ENCODE data around the gene ZKSCAN7.

ZKSCAN7 gene

GRCh38 chr3:44554626-44555592, at the start of gene ZKSCAN7:
ZKSCAN7 (plus strand) TSS chr3:44555193; CDS start chr3:44557048, 1,855 bp downstream.
- TF ChIP-seq SNAI2 (CRISPR knock-in tag; IDR thresholded peaks at IDR 0.05) (peak; percentile 89; the same call in 1 of the 2 replicates), ZNF565 (CRISPR knock-in tag; conservative IDR thresholded peaks at IDR 0.05; ENCODE audit: low read depth) (no peak), ISL1 (CRISPR knock-in tag; IDR thresholded peaks at IDR 0.05) (peak; percentile 18; the same call in 1 of the 2 replicates), PATZ1 (CRISPR knock-in tag; IDR thresholded peaks at IDR 0.05; ENCODE audit: borderline replicate concordance) (no peak), ZFP3 (CRISPR knock-in tag; IDR thresholded peaks at IDR 0.05) (peak; percentile 81), CREB5 (CRISPR knock-in tag; IDR thresholded peaks at IDR 0.05; ENCODE audit: low read depth) (no peak), CSDC2 (CRISPR knock-in tag; IDR thresholded peaks at IDR 0.05) (peak; percentile 97), GLIS3 (CRISPR knock-in tag; IDR thresholded peaks at IDR 0.05) (peak; percentile 71; the same call in 1 of the 2 replicates), ZNF8 (CRISPR knock-in tag; IDR thresholded peaks at IDR 0.05) (no peak), ZNF70 (CRISPR knock-in tag; IDR thresholded peaks at IDR 0.05) (no peak), ZC3H10 (CRISPR knock-in tag; IDR thresholded peaks at IDR 0.05) (no peak), OSR1 (CRISPR knock-in tag; IDR thresholded peaks at IDR 0.05) (peak; percentile 69; the same call in 1 of the 2 replicates), ARNTL (CRISPR knock-in tag; IDR thresholded peaks at IDR 0.05; ENCODE audit: borderline replicate concordance, low read depth) (no peak), ESRRG (CRISPR knock-in tag; IDR thresholded peaks at IDR 0.05) (no peak), TSHZ2 (CRISPR knock-in tag; IDR thresholded peaks at IDR 0.05) (peak; percentile 86), TCF4 (CRISPR knock-in tag; IDR thresholded peaks at IDR 0.05; ENCODE audit: borderline replicate concordance) (no peak), TOX (CRISPR knock-in tag; IDR thresholded peaks at IDR 0.05; ENCODE audit: borderline replicate concordance) (no peak), PPARA (CRISPR knock-in tag; IDR thresholded peaks at IDR 0.05; ENCODE audit: borderline replicate concordance) (no peak), ZFP30 (CRISPR knock-in tag; IDR thresholded peaks at IDR 0.05) (peak; percentile 47; the same call in 1 of the 2 replicates), RARB (CRISPR knock-in tag; IDR thresholded peaks at IDR 0.05) (no peak; the same call in 1 of the 2 replicates), BACH2 (CRISPR knock-in tag; IDR thresholded peaks at IDR 0.05; ENCODE audit: borderline replicate concordance) (no peak)
- TF ChIP-seq, protein P1, sequence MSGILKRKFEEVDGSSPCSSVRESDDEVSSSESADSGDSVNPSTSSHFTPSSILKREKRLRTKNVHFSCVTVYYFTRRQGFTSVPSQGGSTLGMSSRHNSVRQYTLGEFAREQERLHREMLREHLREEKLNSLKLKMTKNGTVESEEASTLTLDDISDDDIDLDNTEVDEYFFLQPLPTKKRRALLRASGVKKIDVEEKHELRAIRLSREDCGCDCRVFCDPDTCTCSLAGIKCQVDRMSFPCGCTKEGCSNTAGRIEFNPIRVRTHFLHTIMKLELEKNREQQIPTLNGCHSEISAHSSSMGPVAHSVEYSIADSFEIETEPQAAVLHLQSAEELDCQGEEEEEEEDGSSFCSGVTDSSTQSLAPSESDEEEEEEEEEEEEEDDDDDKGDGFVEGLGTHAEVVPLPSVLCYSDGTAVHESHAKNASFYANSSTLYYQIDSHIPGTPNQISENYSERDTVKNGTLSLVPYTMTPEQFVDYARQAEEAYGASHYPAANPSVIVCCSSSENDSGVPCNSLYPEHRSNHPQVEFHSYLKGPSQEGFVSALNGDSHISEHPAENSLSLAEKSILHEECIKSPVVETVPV (CRISPR knock-in tag; IDR thresholded peaks at IDR 0.05): no peak
- TF ChIP-seq, protein P2, sequence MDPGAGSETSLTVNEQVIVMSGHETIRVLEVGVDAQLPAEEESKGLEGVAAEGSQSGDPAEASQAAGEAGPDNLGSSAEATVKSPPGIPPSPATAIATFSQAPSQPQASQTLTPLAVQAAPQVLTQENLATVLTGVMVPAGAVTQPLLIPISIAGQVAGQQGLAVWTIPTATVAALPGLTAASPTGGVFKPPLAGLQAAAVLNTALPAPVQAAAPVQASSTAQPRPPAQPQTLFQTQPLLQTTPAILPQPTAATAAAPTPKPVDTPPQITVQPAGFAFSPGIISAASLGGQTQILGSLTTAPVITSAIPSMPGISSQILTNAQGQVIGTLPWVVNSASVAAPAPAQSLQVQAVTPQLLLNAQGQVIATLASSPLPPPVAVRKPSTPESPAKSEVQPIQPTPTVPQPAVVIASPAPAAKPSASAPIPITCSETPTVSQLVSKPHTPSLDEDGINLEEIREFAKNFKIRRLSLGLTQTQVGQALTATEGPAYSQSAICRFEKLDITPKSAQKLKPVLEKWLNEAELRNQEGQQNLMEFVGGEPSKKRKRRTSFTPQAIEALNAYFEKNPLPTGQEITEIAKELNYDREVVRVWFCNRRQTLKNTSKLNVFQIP (CRISPR knock-in tag; IDR thresholded peaks at IDR 0.05; ENCODE audit: borderline replicate concordance, low read depth): no peak
- ATAC-seq: peak; percentile 92

All from SK-N-SH treated with all-trans-retinoic acid at 6 μM for 48 hours (cell line).